ENCODE measurements around the gene GMCL2. TPM values are rescaled to one million over a fixed set of nuclear protein-coding genes. Genes with fewer than 3 reads are reported as not detected.

GMCL2 gene
- total RNA-seq, 1 experiment from 2014 or later, result not detected

DNA sequence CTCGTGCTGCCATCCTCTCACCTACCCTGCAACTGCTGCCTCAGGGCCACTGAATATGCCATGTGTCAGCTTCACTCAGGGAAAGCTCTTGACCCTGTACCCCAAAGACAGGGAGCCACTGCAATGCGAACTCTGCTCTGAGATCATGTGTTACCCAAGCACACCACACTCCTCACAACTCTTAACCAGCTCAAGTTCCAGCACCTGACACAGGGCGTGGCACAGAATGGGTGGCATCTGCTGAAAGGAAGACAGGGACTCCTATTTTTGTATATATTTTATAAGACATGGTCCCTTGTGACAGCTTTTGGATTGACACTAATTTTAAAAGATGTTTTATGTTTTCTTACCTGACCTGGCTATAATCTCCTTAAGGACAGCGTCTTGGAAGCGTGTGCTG is 34.7 kb upstream of the GMCL2 start:
- no peak for DNase-seq (ENCODE audit: low read depth)

DNA sequence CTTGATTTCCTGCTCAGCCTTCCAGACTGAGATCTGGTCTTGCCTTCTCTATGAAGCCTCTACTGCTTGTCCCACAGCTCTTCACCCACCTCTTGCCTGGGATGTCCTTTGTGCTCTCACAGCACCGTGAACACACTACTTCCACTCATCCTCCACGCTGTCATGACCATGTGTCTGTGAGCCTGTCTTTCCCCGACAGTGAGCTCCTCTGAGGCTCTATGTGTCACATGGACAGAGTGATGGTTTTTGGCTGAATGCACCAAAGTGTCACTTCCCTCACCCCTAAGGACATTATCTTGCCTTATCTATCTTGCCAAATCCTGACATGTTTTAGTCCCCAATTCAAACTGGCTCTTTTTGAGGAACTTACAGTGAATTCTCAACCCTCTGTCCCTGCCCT is 34.1 kb upstream of the GMCL2 start:
- DNase-seq (ENCODE audit: low read depth), result no peak

DNA sequence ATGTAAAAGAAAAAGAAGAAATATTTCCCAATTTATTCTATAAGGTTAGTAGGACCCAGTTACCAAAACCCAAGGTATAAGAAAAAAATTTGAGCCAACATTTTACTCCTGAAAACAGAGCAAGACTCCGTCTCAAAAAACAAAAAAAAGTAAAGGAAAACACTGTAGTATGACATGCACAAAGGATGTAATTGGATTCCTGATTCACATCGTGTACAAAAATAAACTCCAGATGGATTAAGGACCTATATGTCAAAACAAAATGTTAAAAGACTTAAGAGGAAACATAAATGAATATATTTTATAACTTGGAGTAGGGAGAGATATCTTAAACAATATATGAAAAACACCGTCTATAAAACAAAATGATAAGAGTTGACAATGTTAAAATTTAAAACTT is 31.7 kb upstream of the GMCL2 start:
- no peak for DNase-seq (ENCODE audit: low read depth)

DNA sequence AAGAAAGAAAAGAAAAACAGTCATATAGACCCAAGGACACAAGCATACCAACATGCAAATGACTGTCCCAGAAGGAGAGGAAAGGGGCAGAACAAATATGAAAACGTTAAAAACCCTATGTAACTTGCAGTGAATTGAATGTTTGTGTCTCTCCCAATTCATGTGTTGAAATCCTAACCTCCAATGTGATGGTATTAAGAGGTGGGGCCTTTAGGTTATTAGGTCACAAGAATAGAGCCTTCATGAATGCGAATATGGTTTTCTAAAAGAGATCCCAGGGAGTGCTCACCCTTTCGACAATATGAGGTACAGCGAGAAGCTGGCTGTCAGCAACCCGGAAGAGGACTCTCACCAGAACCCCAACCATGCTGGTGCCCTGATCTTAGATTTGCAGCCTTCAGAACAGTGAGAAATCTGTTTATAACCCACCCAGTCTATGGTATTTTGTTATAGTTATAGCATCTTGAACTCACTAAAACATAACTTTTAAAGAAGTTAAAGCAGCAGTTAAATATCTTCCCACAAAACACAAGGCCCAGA is 31.1 kb upstream of the GMCL2 start:
- no peak for DNase-seq (ENCODE audit: low read depth)

DNA sequence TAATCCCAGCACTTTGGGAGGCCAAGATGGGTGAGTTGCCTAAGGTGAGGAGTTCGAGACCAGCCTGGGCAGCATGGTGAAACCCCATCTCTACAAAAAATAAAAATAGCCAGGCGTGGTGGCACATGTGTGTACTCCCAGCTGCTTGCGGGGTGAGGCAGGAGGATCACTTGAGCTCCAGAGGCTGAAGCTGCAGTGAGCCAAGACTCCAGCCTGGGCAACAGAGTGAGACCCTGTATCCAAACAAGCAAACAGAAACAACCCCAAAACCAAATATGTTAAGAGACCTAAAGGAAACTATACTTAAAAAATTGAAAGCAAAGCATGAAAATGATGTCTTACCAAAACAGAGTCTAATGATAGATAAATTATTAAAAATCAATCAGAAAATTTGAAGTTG is 29.6 kb upstream of the GMCL2 start:
- no peak for DNase-seq (ENCODE audit: low read depth)

DNA sequence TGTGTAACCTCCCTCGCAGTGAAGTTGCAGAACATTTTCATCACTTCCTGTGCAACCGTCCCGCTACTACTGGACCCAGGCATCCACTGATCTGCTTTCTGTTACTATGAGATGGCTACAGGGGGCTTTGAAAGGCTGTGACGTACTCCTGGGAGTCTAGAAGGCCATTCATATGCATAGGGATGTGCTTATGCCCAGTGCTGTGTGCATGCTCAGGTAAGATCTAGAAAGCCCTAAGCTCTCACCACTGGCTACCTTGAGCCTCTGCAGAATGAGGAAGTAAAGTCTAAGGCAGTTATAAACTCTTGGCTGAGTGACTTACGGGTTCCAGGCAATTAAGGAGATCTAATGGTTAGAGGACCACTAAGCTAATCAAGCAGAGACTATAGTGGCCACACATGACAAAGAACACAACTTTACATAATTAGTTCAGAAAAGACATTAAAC is 28.9 kb upstream of the GMCL2 start:
- DNase-seq (ENCODE audit: low read depth), result no peak

DNA sequence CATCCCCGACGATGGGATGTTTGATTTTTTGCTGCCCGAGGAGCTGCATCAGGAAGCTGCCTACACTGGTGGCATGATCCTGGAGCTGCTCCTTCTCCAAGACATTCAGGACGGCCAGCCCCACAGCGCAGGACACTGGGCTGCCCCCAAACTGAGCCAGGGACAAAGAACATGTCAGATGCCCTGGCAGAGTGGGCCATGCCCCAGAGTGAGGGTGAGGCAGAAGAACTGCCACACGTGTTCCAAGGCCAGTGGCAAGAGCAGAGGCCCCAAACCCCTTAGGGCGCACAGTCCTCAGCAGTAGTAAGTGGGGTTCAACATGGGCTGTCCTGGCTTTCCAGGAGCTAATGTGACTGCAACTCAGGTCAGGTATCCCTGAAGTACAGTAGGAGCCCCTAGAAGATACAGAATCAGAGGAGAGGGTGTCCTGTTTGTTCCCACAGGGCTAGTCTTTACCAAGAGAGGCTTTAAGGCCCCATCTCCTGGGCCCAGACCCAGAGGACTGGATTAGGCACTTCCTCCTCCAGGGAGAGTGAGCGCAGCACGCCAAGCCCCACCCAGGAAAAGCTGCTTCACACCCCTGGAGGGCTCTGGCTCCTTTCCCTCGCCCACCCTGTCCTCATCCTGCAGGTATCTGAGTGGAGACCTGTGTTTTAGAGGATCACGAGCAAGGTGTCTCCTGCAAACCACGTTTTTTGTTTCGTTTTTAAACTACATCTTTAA is 28.3 kb upstream of the GMCL2 start:
- no peak for DNase-seq (ENCODE audit: low read depth)

DNA sequence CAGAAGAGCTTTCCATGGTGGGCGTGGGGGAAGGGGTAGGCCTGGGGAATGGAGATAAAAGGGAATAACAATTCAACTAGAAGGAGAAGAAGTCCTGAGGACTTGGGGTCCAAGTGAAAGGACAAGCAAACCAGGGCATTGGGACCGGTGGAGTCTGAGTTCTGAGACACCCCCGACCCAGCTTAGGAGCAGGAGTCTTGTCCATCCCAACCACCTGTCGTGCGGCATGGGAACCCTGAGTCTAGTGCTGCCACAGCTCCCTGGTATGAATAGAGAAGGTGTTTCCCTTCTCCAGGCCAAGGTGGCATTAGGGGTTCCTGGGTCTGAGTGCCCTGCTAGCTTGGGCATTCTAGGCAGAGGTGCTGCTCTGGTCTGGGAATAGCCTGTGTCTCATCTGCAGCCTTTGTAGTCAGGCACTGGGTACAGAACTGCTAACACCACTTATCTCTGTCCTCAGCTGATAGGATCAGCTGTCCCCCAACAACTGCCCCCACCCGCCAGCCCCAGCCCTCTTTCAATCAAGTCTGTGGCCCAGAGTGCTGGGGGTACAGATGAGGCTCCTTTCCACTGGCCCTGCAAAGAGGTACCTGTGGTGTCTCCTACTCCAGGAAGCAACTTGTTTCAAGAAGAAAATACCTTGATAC is 27.1 kb upstream of the GMCL2 start:
- DNase-seq (ENCODE audit: low read depth), result no peak

DNA sequence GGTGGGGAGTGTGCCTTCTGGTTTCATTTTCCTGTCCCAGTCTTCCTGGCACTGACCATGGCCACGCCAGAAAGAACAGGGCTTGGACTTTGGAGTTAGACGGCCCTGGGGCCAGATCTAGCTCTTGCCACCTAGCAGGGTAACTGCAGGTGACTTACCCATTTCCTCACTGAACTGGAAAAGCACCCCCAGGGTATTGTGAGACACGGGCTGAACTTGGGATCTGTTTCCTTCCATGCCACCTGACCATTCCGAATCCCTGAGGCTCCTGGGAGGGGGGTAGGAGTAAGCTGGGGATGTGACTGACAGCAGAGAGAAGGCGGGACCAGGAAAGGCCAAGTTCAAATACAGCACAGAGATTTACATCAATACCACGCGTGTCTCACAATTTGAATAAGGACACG is 26.6 kb upstream of the GMCL2 start:
- no peak for DNase-seq (ENCODE audit: low read depth)

DNA sequence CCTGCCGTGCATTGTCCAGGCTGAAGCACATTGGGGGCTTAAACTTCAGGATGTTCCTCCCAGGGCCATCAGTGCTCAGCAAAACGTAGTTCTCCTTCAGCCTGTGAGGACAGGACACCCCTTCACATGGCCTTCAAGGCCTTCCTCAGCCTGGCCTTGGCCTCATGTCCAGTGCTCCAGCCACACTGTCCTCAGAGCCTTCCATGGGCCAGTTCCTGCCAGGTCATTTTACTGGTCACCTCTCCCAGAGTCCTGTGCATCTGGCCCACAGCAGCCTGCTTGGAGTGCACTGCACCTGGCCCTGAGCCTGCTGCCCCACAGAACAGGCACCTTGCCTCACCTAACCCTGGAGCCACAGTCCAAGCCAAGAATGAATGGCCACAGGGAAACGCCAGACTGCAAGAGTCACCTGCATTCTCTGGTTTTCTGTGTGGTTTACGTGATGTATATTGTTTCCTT is 25.9 kb upstream of the GMCL2 start:
- no peak for DNase-seq (ENCODE audit: low read depth)

DNA sequence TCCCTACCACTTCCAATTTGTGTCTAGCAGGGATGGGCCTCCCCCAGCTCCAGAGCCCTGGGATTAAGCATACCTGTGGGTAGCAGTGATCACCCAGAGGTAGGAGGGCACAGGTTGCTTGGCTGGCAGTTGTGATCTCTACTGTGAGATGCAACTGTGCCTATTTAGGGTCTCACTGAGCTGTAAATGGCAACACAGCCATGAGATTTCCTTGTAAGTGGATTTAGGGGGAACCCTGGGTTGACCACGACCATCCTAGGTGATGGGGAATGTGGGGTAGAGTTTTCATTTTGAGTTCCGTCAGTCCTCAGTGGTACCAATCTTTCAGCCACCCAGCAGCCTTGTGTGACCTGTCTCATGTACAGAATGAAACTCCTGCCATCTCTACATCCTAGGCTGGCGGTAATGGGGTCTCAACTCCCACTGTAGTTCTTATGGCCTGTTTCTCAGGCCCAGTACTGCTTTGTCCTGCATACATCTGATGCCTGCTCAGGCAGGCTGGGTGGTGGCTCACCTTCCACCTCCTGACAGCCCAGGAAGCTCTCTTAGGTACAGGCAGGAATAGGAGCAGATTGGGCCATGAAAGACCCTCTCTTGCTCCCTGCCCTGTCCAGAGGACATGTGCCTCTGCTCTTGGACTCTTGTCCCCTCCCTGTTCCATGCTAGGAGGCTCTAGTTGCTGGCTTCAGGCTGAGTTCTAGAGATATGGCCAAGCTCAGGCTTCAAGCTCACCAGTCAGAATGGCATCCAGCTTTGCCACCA is 25.3 kb upstream of the GMCL2 start:
- DNase-seq (ENCODE audit: low read depth), result no peak

DNA sequence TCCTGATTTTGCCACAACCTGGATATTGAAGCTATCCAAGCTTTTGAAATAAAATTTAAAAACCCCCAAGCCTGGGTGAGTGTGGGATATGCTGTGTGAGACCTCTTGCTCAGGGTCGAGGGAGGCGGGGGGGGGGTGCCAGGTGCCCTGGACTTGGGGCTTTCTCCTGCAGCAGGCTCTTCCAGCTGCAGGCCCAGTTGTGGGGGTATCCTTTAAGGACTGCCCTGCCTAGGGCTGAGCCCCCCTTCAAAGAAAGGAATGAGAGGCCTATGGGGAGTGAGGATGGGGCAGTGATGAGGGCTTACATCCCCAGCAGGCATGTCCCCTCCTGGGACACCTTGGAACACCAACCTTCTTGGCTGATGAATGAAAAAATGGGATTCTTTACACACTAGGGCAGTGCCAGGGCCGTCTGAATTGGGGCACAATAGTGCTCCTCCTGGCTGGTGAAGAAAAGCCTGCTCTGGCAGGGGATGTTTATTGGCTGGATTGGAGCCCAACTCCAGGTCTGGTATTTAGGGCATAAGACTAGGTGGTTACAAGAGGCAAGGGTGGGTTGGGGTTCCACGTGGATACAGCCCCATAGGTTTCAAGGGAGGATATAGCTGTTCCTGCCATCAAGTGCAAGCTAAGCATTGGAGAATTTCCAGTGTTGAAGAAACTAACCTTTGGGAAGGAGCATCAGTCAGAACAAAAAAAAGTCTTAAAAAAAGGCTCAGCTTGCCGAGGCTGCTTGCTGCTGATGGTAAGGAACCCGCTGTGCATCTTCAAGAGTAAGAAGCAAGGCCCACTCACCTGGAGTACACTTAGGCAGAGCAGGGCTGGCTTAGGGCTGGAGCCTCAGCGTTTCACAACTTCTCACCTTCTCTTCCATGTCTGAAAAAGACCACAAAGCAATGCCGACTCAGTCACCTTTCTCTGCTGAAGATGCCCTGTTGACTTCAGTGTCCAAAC is 24.2 kb upstream of the GMCL2 start:
- no peak for DNase-seq (ENCODE audit: low read depth)

DNA sequence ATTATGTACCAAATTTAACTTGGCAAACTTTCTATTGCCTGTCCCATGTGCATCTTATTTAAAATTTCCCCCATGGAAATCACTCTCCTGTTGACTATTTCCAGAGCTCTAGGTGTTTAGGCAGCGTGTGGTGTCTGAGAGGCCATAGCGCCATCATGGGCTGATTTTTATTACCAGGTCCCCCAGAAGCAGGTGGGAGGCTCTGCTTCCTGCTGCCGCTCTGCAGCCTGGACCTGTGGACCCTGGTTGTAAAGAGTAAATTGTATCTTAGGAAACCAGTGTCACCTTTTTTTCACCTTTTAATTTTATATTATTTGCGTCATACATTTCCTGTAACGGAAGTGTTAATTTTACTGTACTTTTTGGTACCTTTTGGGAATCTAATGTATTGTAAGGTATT is 23.5 kb upstream of the GMCL2 start:
- no peak for DNase-seq (ENCODE audit: low read depth)

DNA sequence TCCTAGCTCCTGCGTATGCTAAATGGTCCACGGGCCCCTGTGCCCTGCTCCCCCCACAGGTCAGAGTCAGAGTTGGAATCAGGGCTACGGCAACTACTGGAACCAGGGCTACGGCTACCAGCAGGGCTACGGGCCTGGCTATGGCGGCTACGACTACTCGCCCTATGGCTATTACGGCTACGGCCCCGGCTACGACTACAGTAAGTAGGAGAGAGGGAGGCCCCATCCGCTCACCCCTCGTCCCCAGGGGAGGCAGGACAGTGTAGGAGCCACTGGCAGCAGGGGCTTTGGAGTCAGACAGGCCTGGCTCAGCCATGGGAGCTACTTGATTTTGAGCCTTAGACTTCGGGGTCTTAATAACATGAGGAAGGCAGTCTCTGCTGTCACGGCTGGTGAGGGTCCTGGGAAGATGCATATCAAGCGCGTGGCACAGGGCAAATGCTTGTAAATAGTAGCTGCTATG is 22.9 kb upstream of the GMCL2 start:
- DNase-seq (ENCODE audit: low read depth), result no peak

DNA sequence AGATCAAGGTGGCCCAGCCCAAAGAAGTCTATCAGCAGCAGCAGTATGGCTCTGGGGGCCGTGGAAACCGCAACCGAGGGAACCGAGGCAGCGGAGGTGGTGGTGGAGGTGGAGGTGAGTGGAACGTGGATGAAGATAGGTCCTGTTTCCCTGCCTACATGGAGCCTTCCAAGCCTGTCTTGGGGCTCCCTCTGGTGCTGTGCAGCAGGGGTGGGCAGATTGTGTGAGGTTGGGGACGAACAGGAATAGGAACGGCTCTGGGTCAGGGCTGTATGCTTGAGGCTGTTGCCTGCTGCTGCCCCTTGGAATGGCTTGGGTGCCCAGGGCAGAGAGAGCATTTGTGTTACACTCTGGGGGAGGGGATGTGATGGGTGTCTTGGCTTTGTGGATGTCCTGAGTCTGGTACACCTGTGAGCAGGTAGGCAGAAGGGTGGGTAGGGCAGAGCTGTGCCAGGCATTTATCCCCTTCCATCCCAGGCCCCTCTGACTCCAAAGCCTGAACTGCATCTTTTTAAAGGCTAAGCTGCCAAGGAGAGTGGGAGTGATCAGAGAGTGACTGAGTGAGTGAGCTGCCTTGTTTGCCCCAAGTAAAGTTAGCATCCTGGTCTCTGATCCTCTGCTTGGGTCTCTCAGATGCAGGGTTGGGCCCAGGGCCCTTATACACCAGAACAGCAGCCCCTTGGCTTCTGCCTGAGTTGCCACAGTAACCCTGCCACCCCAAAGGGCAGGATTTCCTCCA is 22.3 kb upstream of the GMCL2 start:
- DNase-seq (ENCODE audit: low read depth), result no peak

DNA sequence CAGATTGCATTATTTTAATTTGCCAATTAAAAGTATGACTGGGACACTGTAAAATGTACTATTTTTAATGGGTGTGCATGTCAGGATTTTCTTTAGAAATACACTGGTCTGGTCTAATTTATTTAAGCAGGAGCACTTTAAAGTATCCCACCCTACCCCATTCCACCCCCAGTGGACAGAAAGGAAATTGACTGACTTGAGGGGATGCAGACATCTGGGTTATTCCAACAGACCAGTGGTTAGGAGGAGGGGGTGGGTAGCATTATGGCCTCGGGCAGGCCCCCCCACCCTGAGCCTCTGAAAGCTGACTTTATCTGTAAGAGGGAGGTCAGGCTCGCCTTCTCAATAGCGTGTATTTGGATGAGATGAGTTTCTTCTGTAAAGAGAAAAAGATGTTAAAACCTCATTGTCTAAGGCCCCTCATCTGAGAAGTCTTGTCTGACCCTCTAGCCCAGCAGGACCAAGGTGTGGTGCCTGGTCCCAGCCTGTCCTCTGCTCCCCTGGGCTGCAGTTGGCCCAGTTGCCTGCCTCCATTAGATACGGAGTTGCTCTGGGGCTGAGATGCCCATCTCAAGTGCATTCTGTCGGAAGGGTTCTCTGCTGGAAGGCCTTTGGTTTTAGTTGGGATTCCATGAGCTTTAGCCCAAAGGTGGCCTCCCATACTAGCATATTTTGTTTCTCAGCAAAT is 21.5 kb upstream of the GMCL2 start:
- DNase-seq (ENCODE audit: low read depth), result no peak

DNA sequence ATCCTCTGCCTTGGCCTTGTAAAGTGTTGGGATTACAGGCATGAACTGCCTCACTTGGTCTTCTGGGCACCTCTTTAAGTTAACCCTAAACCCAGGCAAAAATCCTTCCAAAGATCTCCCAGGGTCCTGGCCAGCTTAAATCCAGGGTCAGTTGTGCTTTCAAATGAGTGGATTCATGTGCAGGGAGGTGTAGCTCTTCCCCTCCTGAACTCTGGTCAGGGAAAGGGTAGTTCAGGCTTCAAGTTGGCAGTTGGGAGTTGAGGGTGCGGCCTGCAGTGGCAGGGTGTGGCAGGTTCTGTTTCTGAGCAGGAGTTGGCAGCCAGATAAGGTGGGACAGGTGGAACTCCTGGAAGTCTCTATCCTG is 20.7 kb upstream of the GMCL2 start:
- no peak for DNase-seq (ENCODE audit: low read depth)

DNA sequence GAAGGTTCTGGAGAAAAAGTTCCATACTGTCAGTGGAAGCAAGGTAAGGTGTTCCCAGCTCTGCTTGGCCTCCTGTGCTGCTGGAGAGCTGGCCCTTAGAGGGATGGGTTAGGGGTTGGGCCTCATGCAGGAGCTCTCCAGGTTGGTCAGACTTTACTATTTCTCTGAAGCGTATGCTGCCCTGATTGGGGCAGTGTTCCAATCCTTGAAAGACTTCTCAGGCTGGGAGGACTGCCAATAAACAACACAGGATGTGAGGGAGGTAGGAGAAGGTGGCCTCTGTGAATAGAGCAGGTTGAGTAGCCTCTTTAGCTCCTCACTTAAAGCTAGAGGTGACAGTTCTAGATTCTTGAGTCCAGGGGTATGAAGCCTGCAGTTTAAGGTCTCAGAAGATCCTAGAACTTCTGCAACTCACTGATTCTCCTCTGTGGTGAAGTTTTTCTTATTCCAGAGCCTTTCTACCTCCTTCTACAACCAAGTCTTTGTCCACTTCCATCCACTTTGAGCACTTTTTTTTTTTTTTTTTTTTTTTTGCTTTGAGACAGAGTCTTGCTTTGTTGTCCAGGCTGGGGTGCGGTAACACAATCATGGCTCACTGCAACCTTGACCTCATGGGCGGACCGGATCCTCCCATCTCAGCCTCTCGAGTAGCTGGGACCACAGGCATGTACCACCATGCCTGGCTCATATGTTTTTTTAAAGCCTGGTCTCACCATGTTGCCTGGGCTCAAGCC is 20.2 kb upstream of the GMCL2 start:
- DNase-seq (ENCODE audit: low read depth), result peak; percentile 26
